GM19239 (cell line): ENCODE data around the gene ZNF653.

Experiments used
- DNase-seq: peaks from one replicate; pipeline ENCODE4 v3.0.0; 2011; ENCODE audit warnings: low spot score; ENCODE audit not compliant: insufficient read length
- FAIRE-seq: peaks from 2 replicates; lab custom pipeline; 2011; peaks lifted over from hg19 to GRCh38; lab: Jason Lieb, UNC

The ZNF653 gene

GRCh38 chr19:11519138-11519537 lies 13.5 kb upstream of the ZNF653 start:
- no peak for FAIRE-seq
- DNase-seq = no peak

- FAIRE-seq = no peak
These were observed 8.3 kb upstream of the ZNF653 start for GRCh38 chr19:11513946-11514345.

GRCh38 chr19:11510444-11510843 lies 4.8 kb upstream of the ZNF653 start:
- FAIRE-seq (no peak), DNase-seq (no peak)

More at GRCh38 chr19:11513946-11514345, 8.3 kb upstream of the ZNF653 start:
- no peak for DNase-seq

GRCh38 chr19:11507370-11508078 lies 1.9 kb upstream of the ZNF653 start:
- no peak for FAIRE-seq
- no peak for DNase-seq

- no peak for DNase-seq
- FAIRE-seq = no peak
These were observed 1.3 kb upstream of the ZNF653 start for GRCh38 chr19:11506967-11507366.

GRCh38 chr19:11506101-11506555 lies 489 bp upstream of the ZNF653 start:
- DNase-seq = no peak
- FAIRE-seq = no peak

GRCh38 chr19:11505032-11505503 lies 571 bp downstream of the ZNF653 start:
- DNase-seq (peak; percentile 97), FAIRE-seq (peak; percentile 97)

GRCh38 chr19:11504502-11505031 lies 1.1 kb downstream of the ZNF653 start:
- no peak for DNase-seq
- FAIRE-seq = no peak

GRCh38 chr19:11499890-11500420 lies 5.7 kb downstream of the ZNF653 start:
- DNase-seq = no peak
- FAIRE-seq = no peak

- DNase-seq = no peak
- FAIRE-seq = no peak
These were observed 6.4 kb downstream of the ZNF653 start for GRCh38 chr19:11499220-11499726.

- peak; percentile 18 for FAIRE-seq
- no peak for DNase-seq
These were observed 9.1 kb downstream of the ZNF653 start for GRCh38 chr19:11496391-11497163.

GRCh38 chr19:11495885-11496284 lies 9.8 kb downstream of the ZNF653 start:
- FAIRE-seq (no peak), DNase-seq (no peak)

GRCh38 chr19:11495481-11495880 lies 10.2 kb downstream of the ZNF653 start:
- FAIRE-seq (no peak), DNase-seq (no peak)

- DNase-seq (no peak), FAIRE-seq (no peak)
These were observed 10.9 kb downstream of the ZNF653 start for GRCh38 chr19:11494634-11495285.

GRCh38 chr19:11489378-11489777 lies 16.3 kb downstream of the ZNF653 start:
- no peak for DNase-seq
- FAIRE-seq = no peak

GRCh38 chr19:11486661-11487503 lies 18.8 kb downstream of the ZNF653 start:
- FAIRE-seq = no peak
- no peak for DNase-seq

- FAIRE-seq (no peak), DNase-seq (no peak)
These were observed 20.3 kb downstream of the ZNF653 start for GRCh38 chr19:11485245-11485837.

- no peak for DNase-seq
- no peak for FAIRE-seq
These were observed 22.1 kb downstream of the ZNF653 start for GRCh38 chr19:11483366-11484111.
